Measurements from ENCODE around the gene CDH8. TPM values are rescaled to one million over a fixed set of nuclear protein-coding genes. Genes with fewer than 3 reads are reported as not detected.

CDH8 gene
- total RNA-seq, 1 experiment from 2014 or later = not detected

- H3K4me3 Mint-ChIP-seq (ENCODE audit: low read depth, unreplicated experiment) = no peak overlapping the region
- TF ChIP-seq, protein P1, sequence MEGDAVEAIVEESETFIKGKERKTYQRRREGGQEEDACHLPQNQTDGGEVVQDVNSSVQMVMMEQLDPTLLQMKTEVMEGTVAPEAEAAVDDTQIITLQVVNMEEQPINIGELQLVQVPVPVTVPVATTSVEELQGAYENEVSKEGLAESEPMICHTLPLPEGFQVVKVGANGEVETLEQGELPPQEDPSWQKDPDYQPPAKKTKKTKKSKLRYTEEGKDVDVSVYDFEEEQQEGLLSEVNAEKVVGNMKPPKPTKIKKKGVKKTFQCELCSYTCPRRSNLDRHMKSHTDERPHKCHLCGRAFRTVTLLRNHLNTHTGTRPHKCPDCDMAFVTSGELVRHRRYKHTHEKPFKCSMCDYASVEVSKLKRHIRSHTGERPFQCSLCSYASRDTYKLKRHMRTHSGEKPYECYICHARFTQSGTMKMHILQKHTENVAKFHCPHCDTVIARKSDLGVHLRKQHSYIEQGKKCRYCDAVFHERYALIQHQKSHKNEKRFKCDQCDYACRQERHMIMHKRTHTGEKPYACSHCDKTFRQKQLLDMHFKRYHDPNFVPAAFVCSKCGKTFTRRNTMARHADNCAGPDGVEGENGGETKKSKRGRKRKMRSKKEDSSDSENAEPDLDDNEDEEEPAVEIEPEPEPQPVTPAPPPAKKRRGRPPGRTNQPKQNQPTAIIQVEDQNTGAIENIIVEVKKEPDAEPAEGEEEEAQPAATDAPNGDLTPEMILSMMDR (IDR thresholded peaks at IDR 0.05; ENCODE audit: unreplicated experiment) = no peak
- H3K4me1 Mint-ChIP-seq (ENCODE audit: low read depth, unreplicated experiment) = no peaks in the 10 kb centered on the region
- no peaks in the 10 kb centered on the region for H3K36me3 Mint-ChIP-seq (ENCODE audit: insufficient read depth, unreplicated experiment)
- DNase-seq = no peak
- BruUV-seq (replicated peaks) = no TSS peak
- CTCF ChIA-PET = no interaction called here
- H3K9me3 Mint-ChIP-seq (ENCODE audit: low read depth, unreplicated experiment) = peaks cover 11% of the 10 kb centered on the region
- intact Hi-C loops (cut with micrococcal nuclease; ENCODE audit: unreplicated experiment) = no loop called here
- no peak overlapping the region for H3K27ac Mint-ChIP-seq (ENCODE audit: unreplicated experiment)
- no peaks in the 10 kb centered on the region for H3K27me3 Mint-ChIP-seq (ENCODE audit: unreplicated experiment)
These were observed 351.7 kb downstream of the CDH8 start for GRCh38 chr16:61684541-61684940.

DNA sequence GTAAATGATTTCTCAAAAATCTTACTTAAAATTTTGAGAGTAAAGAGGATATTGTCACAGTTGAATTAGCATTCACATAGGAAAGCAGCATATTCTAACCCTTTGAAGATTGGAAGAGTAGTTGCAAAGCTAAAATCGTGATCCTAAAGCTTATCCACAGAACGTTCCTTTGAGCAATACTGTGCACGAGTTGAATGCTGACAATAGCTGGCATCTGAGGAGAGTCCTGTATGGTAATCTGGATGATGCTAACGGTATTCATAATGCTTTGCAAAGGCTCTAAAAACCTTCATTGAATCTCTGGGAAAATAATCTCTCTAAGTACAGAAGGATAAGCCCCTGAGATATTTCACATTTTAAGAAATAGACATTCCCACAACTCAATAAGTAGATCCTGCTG lies 354.6 kb downstream of the CDH8 start:
- CTCF ChIA-PET = no interaction called here
- TF ChIP-seq, protein P1 (IDR thresholded peaks at IDR 0.05; ENCODE audit: unreplicated experiment) = no peak
- Mint-ChIP-seq H3K9me3 (ENCODE audit: low read depth, unreplicated experiment) (peaks cover 15% of the 10 kb centered on the region), H3K4me1 (ENCODE audit: low read depth, unreplicated experiment) (no peaks in the 10 kb centered on the region), H3K27me3 (ENCODE audit: unreplicated experiment) (no peaks in the 10 kb centered on the region), H3K27ac (ENCODE audit: unreplicated experiment) (no peak overlapping the region), H3K4me3 (ENCODE audit: low read depth, unreplicated experiment) (no peak overlapping the region), H3K36me3 (ENCODE audit: insufficient read depth, unreplicated experiment) (no peaks in the 10 kb centered on the region)
- intact Hi-C loops (cut with micrococcal nuclease; ENCODE audit: unreplicated experiment) = no loop called here
- no peak for DNase-seq
- BruUV-seq (replicated peaks) = no TSS peak

- TF ChIP-seq, protein P1 (IDR thresholded peaks at IDR 0.05; ENCODE audit: unreplicated experiment) = no peak
- BruUV-seq (replicated peaks) = no TSS peak
- Mint-ChIP-seq H3K4me3 (ENCODE audit: low read depth, unreplicated experiment) (no peak overlapping the region), H3K27ac (ENCODE audit: unreplicated experiment) (no peak overlapping the region), H3K9me3 (ENCODE audit: low read depth, unreplicated experiment) (peaks cover 13% of the 10 kb centered on the region), H3K4me1 (ENCODE audit: low read depth, unreplicated experiment) (no peaks in the 10 kb centered on the region), H3K27me3 (ENCODE audit: unreplicated experiment) (no peaks in the 10 kb centered on the region), H3K36me3 (ENCODE audit: insufficient read depth, unreplicated experiment) (no peaks in the 10 kb centered on the region)
- CTCF ChIA-PET = no interaction called here
- DNase-seq = no peak
- intact Hi-C loops (cut with micrococcal nuclease; ENCODE audit: unreplicated experiment) = no loop called here
These were observed 355.1 kb downstream of the CDH8 start for GRCh38 chr16:61681124-61681523.

- no peaks in the 10 kb centered on the region for H3K36me3 Mint-ChIP-seq (ENCODE audit: insufficient read depth, unreplicated experiment)
- no peaks in the 10 kb centered on the region for H3K27me3 Mint-ChIP-seq (ENCODE audit: unreplicated experiment)
- no peak for DNase-seq
- no peak overlapping the region for H3K4me3 Mint-ChIP-seq (ENCODE audit: low read depth, unreplicated experiment)
- intact Hi-C loops (cut with micrococcal nuclease; ENCODE audit: unreplicated experiment) = no loop called here
- TF ChIP-seq, protein P1 (IDR thresholded peaks at IDR 0.05; ENCODE audit: unreplicated experiment) = no peak
- CTCF ChIA-PET = no interaction called here
- peaks cover 12% of the 10 kb centered on the region for H3K9me3 Mint-ChIP-seq (ENCODE audit: low read depth, unreplicated experiment)
- H3K27ac Mint-ChIP-seq (ENCODE audit: unreplicated experiment) = no peak overlapping the region
- no peaks in the 10 kb centered on the region for H3K4me1 Mint-ChIP-seq (ENCODE audit: low read depth, unreplicated experiment)
- no TSS peak for BruUV-seq (replicated peaks)
These were observed 358.1 kb downstream of the CDH8 start for GRCh38 chr16:61678182-61678581.

Measured in Calu3 (cell line).